Measurements from ENCODE around the gene SPC25. TPM values are rescaled to one million over a fixed set of nuclear protein-coding genes. Genes with fewer than 3 reads are reported as not detected.

Gene SPC25
- total and polyA plus RNA-seq, 9 of the 15 experiments (the other 6 are each of a cell fraction or from before 2014, with no cell fraction given) = 44.8 to 100 (median 75.0) TPM

GRCh38 chr2:168920504-168921157 lies 30.4 kb upstream of the SPC25 start (continued):
- TF ChIP-seq CCNT2 (IDR thresholded peaks at IDR 0.05; ENCODE audit: borderline replicate concordance, extremely low read depth, insufficient read length, low read depth, low read length) = no peak
- TF ChIP-seq ETS2 (tag; IDR thresholded peaks at IDR 0.05; ENCODE audit: borderline replicate concordance, poor library complexity, severe bottlenecking) = no peak
- no peak for TF ChIP-seq ZNF609 (CRISPR knock-in tag; IDR thresholded peaks at IDR 0.05; ENCODE audit: borderline replicate concordance)
- no peak for TF ChIP-seq ZNF655 (CRISPR knock-in tag; IDR thresholded peaks at IDR 0.05)
- no peak for TF ChIP-seq U2AF2 (optimal IDR thresholded peaks at IDR 0.05; ENCODE audit: low read depth, low read length)
- no peak for TF ChIP-seq MIER1 (IDR thresholded peaks at IDR 0.05; ENCODE audit: low read depth)
- TF ChIP-seq FOXP4 (CRISPR knock-in tag; IDR thresholded peaks at IDR 0.05; ENCODE audit: borderline replicate concordance) = no peak
- no peak for TF ChIP-seq MED1 (CRISPR knock-in tag; IDR thresholded peaks at IDR 0.05; ENCODE audit: borderline replicate concordance)
- peak; percentile 50; the same call in 1 of the 2 replicates for TF ChIP-seq SMARCA4 (IDR thresholded peaks at IDR 0.05)
- no peak for TF ChIP-seq HMGXB4 (CRISPR knock-in tag; IDR thresholded peaks at IDR 0.05)
- TF ChIP-seq DNMT1 (IDR thresholded peaks at IDR 0.05) = no peak; the same call in 1 of the 2 replicates
- TF ChIP-seq LARP7 (IDR thresholded peaks at IDR 0.05) = 0 out of 2 replicates have a peak, but pooled peaks have one; percentile 14
- no peak for TF ChIP-seq SMARCE1 (IDR thresholded peaks at IDR 0.05)
- TF ChIP-seq NONO (IDR thresholded peaks at IDR 0.05; ENCODE audit: low read depth in 2 of 2, low read length in 1 of 2) = no peak
- TF ChIP-seq LEF1 (IDR thresholded peaks at IDR 0.05) = peak; percentile 40; the same call in 1 of the 2 replicates
- TF ChIP-seq ZNF282 (CRISPR knock-in tag; IDR thresholded peaks at IDR 0.05) = no peak
- TF ChIP-seq ZBTB7A (IDR thresholded peaks at IDR 0.05; ENCODE audit: borderline replicate concordance, control insufficient read depth, low read depth, low read length) = no peak
- TF ChIP-seq SMARCC2 (IDR thresholded peaks at IDR 0.05; ENCODE audit: low read depth) = no peak

All from K562 (cell line).